ENCODE measurements around the gene BMP2K. TPM values are rescaled to one million over a fixed set of nuclear protein-coding genes. Genes with fewer than 3 reads are reported as not detected.
A peak's percentile ranks its signal among the peaks of the same experiment; 100 is the strongest.
"Not testable (repeated sequence)": the region's sequence is repeated elsewhere in the genome, so short reads cannot be mapped to it uniquely, and the experiment has no call there.

Gene BMP2K
- total RNA-seq, 1 experiment from 2014 or later: 53.5 TPM

- DNase-seq (ENCODE audit: low read depth): no peak
- in situ Hi-C loops (cut with HindIII; ENCODE audit: low pct_unique_long_range_greater_than_20kb, low sequenced_read_pairs): no loop called here
These were observed 5.0 kb downstream of the BMP2K start for GRCh38 chr4:78781139-78781538.

GRCh38 chr4:78781924-78782323 is 5.8 kb downstream of the BMP2K start:
- no peak for DNase-seq (ENCODE audit: low read depth)
- in situ Hi-C loops (cut with HindIII; ENCODE audit: low pct_unique_long_range_greater_than_20kb, low sequenced_read_pairs): no loop called here

GRCh38 chr4:78784236-78784865 is 8.2 kb downstream of the BMP2K start:
- in situ Hi-C loops (cut with HindIII; ENCODE audit: low pct_unique_long_range_greater_than_20kb, low sequenced_read_pairs): no loop called here
- DNase-seq (ENCODE audit: low read depth): no peak

DNA sequence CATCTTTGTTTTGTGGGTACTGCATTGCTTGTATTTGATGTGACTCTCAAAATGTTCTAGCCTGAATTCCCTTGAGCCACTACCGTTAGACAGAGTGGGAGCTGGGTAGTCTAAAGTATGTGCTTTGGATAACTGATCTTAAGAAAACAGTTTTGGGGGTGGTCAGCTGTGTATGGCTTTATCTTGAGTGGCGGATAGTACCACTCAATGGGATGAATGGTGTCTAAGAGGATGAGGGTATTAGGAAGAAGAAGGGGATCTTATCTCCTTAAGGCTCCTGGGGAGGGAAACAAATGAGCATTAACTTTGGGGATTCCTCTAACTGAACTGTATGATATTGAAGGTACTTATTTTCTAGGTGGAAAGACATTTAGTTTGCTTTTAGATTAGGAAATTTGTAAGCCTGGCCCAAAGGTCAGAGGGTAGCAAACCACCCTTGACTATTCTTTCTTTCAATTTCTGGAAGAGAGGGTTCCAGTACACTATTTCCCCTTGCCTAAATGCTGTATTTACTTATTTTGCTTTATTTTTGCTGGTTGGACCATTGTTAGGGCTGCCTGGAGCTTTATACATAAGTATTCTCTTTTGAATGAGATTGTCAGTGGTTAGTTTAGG is 11.3 kb downstream of the BMP2K start:
- in situ Hi-C loops (cut with HindIII; ENCODE audit: low pct_unique_long_range_greater_than_20kb, low sequenced_read_pairs): no loop called here
- no peak for DNase-seq (ENCODE audit: low read depth)

- DNase-seq (ENCODE audit: low read depth): peak; percentile 71
- in situ Hi-C loops (cut with HindIII; ENCODE audit: low pct_unique_long_range_greater_than_20kb, low sequenced_read_pairs): no loop called here
These were observed 12.1 kb downstream of the BMP2K start for GRCh38 chr4:78788007-78788889.

- in situ Hi-C loops (cut with HindIII; ENCODE audit: low pct_unique_long_range_greater_than_20kb, low sequenced_read_pairs); DNase-seq (ENCODE audit: low read depth): not testable (repeated sequence)
These were observed 19.7 kb downstream of the BMP2K start for GRCh38 chr4:78795594-78796416.

DNA sequence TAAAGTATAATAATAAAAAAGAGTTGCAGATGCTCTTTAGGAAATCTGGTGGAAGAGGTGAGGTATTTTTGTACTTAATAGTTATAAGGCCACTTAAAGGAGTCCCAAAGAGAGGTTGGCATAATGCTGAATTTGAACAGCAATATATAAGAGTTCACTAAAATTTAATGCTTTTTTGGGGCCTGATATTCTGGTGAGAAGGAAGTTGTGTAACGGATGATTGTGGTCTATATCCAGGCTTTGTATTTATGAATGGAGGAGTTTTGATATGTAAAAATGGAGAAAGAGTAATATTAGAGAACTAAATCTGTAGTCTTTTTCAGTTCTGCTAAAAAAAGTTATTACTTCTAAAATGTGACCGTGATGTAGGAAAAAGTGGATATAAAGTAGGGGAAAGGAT is 20.4 kb downstream of the BMP2K start:
- DNase-seq (ENCODE audit: low read depth): no peak
- in situ Hi-C loops (cut with HindIII; ENCODE audit: low pct_unique_long_range_greater_than_20kb, low sequenced_read_pairs): no loop called here

DNA sequence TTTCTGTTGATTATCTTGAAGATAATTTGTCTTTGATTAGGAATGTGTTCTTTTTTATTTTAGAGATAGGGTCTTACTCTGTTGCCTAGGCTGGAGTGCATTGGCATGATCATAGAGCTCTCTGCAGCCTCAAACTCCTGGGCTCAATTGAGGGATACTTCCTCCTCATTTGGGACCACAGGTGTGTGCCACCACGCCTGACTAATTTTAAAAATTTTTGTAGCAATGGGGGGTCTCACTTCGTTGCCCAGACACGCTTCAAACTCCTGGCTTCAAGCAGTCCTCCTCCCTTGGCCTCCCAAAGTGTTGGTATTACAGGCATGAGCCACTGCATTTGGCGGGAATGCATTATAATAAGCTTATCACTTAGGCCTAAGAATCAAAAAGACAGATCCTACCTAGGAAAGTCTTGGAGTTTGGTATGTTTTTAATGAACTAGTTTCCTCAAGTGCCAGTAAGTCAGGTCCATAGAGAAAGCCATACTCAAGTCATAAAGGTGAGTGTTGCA is 21.7 kb downstream of the BMP2K start:
- in situ Hi-C loops (cut with HindIII; ENCODE audit: low pct_unique_long_range_greater_than_20kb, low sequenced_read_pairs): no loop called here
- DNase-seq (ENCODE audit: low read depth): no peak

GRCh38 chr4:78799551-78800495 is 23.7 kb downstream of the BMP2K start:
- in situ Hi-C loops (cut with HindIII; ENCODE audit: low pct_unique_long_range_greater_than_20kb, low sequenced_read_pairs): no loop called here

GRCh38 chr4:78800965-78801364 is 24.8 kb downstream of the BMP2K start:
- DNase-seq (ENCODE audit: low read depth): no peak
- in situ Hi-C loops (cut with HindIII; ENCODE audit: low pct_unique_long_range_greater_than_20kb, low sequenced_read_pairs): no loop called here

More at GRCh38 chr4:78799551-78800495, 23.7 kb downstream of the BMP2K start:
- no peak for DNase-seq (ENCODE audit: low read depth)

DNA sequence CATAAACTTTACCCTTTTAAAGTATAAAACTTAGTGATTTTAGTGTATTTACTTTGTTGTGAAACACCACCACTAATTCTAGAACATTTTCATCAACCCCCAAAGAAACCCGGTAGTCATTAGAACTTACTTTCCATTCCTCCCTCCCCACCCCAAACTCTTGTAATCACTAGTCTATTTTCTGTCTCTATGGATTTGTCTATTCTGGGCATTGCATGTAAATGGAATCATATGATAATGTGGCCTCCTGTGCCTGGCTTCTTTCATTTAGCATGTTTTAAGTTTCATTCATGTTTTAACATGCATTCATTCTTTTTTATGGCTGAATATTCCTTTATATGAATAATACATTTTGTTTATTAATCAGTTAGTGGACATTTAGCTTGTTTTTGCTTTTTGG is 27.8 kb downstream of the BMP2K start:
- no peak for DNase-seq (ENCODE audit: low read depth)
- in situ Hi-C loops (cut with HindIII; ENCODE audit: low pct_unique_long_range_greater_than_20kb, low sequenced_read_pairs): no loop called here

- no peak for DNase-seq (ENCODE audit: low read depth)
- in situ Hi-C loops (cut with HindIII; ENCODE audit: low pct_unique_long_range_greater_than_20kb, low sequenced_read_pairs): no loop called here
These were observed 30.9 kb downstream of the BMP2K start for GRCh38 chr4:78806943-78807460.

DNA sequence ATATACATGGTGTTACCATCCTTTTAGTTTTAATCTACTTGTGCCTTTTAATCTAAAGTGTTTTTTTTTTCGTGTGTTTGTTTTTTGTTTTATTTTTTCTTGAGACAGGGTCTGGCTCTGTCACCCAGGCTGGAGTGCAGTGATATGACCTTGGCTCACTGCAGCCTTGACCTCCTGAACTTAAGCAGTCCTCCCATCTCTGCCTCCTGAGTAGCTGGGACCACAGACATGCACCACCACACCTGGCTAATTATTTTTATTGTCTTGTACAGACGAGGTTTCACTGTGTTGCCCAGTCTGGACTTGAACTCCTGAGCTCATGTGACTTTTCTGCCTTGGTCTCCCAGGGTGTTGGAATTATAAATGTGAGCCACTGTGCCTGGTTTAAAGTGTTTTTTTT is 33.1 kb downstream of the BMP2K start:
- DNase-seq (ENCODE audit: low read depth): no peak
- in situ Hi-C loops (cut with HindIII; ENCODE audit: low pct_unique_long_range_greater_than_20kb, low sequenced_read_pairs): no loop called here

GRCh38 chr4:78809928-78810835 is 34.0 kb downstream of the BMP2K start:
- in situ Hi-C loops (cut with HindIII; ENCODE audit: low pct_unique_long_range_greater_than_20kb, low sequenced_read_pairs): no loop called here
- no peak for DNase-seq (ENCODE audit: low read depth)

GRCh38 chr4:78811034-78811433 is 34.9 kb downstream of the BMP2K start:
- DNase-seq (ENCODE audit: low read depth): no peak
- in situ Hi-C loops (cut with HindIII; ENCODE audit: low pct_unique_long_range_greater_than_20kb, low sequenced_read_pairs): no loop called here

DNA sequence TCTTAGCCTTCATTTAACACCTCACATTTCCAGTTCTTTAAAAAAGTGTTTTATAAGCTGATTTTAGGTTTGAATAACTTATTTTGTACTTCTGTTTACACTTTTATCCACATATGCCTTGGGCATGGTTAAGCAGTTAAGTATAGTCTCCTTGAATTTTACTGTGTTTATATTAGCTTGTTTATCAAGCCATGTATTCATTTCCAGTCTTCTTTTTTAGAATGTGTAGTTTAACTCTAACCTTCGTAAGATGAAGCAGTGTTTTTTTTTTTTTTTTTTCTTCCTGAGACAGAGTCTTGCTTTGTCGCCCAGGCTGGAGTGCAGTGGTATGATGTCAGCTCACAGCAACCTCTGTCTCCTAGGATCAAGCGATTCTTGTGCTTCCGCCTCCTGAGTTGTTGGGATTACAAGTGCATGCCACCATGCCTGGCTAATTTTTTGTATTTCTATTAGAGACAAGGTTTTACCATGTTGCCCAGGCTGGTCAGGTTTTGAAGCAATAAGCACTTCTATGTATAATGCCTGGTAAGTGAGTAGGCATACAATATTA is 42.5 kb downstream of the BMP2K start:
- in situ Hi-C loops (cut with HindIII; ENCODE audit: low pct_unique_long_range_greater_than_20kb, low sequenced_read_pairs): no loop called here
- DNase-seq (ENCODE audit: low read depth): no peak

All from Caki2 (cell line).